Measurements from ENCODE around the gene GK.

- TF ChIP-seq CTCF (IDR thresholded peaks at IDR 0.05), result no peak
- no peak for TF ChIP-seq POLR2A (IDR thresholded peaks at IDR 0.05)
Observed at GRCh38 chrX:30612250-30612655, 41.0 kb upstream of the GK start.

All from testis (tissue), 2 donors.